IgD-negative memory B cell (primary cell): ENCODE measurements around the gene ACOT11. TPM values are rescaled to one million over a fixed set of nuclear protein-coding genes. Genes with fewer than 3 reads are reported as not detected.
"Not testable (repeated sequence)": the region's sequence is repeated elsewhere in the genome, so short reads cannot be mapped to it uniquely, and the experiment has no call there.

Experiments used
- H3K27ac Mint-ChIP-seq, 3 donors: one replicate each; pipeline ENCODE4 v1.8.0; 2020 to 2022; ENCODE audit warnings: mild to moderate bottlenecking in 3 of 3, mixed read lengths in 3 of 3, moderate library complexity in 1 of 3
- H3K27me3 Mint-ChIP-seq: one replicate; pipeline ENCODE4 v1.8.0; 2021; ENCODE audit warnings: mixed read lengths
- H3K36me3 Mint-ChIP-seq: one replicate; pipeline ENCODE4 v1.8.0; 2020; ENCODE audit warnings: mild to moderate bottlenecking, mixed read lengths
- H3K4me1 Mint-ChIP-seq, 3 donors: one replicate each; pipeline ENCODE4 v1.8.0; 2020 to 2022; ENCODE audit warnings: mixed read lengths in 3 of 3, mild to moderate bottlenecking in 1 of 3
- H3K4me3 Mint-ChIP-seq, 4 donors: one replicate each; pipeline ENCODE4 v1.8.0; 2020 to 2022; ENCODE audit warnings: mild to moderate bottlenecking in 4 of 4, mixed read lengths in 4 of 4, moderate library complexity in 3 of 4
- H3K9me3 Mint-ChIP-seq, 3 donors: one replicate each; pipeline ENCODE4 v1.8.0; 2020 to 2021; ENCODE audit warnings: mixed read lengths in 3 of 3, mild to moderate bottlenecking in 1 of 3
- polyA plus RNA-seq: library from polyadenylated mRNA; unstranded; fragments of 300-500 nt; fragmentation: Illumina TruSeq; gene quantifications from one replicate; pipeline ENCODE4 v1.2.3, GENCODE V29; 2021

Gene ACOT11
- polyA plus RNA-seq, 1 donor from 2014 or later = 0.41 TPM

DNA sequence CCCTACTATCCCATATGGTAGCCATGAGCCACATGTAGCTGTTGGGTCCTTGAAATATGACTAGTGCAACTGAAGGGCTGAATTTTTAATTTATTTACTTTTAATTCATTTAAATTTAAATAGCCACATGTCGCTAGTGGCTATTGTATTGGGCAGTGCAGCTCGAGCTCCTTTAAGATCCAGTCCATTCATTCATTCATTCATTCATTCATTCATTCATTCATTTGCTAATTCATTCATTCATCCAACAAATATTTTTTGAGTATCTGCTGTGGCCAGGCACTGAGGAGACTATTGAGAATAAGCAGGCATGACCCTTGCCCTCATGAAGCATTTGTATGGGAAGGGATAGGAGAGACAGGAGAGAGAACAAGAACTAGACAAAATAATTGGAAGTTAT, 29.5 kb upstream of the ACOT11 start:
- no peak overlapping the region for H3K27ac Mint-ChIP-seq

DNA sequence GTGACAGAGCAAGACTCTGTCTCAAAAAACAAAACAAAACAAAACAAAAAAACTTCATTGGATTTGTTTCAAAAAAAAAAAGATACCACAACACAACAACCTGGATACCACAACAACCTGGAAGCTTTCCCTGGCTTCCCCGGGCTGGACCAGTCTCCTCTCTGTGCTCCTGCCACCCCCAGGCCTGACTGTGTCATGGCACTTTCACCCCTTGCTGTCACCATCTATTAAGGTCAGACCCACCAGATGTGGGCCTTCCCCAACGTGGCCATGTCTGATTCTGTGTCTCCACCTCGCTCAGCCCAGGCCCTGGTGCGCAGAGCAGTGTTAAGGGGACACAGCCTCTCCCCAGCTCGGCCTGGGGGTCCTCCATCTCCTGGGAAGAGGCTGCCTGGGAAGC, 28.3 kb upstream of the ACOT11 start:
- H3K4me3 Mint-ChIP-seq = no peak overlapping the region
- peaks cover 7% of the 10 kb centered on the region for H3K27me3 Mint-ChIP-seq
- H3K4me1 Mint-ChIP-seq = no peaks in the 10 kb centered on the region
- H3K36me3 Mint-ChIP-seq = no peaks in the 10 kb centered on the region
- H3K9me3 Mint-ChIP-seq = no peaks in the 10 kb centered on the region
- H3K27ac Mint-ChIP-seq = no peak overlapping the region

More for the DNA sequence above, 29.5 kb upstream of the ACOT11 start:
- no peaks in the 10 kb centered on the region for H3K4me1 Mint-ChIP-seq
- no peaks in the 10 kb centered on the region for H3K36me3 Mint-ChIP-seq
- no peak overlapping the region for H3K4me3 Mint-ChIP-seq
- no peaks in the 10 kb centered on the region for H3K9me3 Mint-ChIP-seq
- H3K27me3 Mint-ChIP-seq = peaks cover 5% of the 10 kb centered on the region

DNA sequence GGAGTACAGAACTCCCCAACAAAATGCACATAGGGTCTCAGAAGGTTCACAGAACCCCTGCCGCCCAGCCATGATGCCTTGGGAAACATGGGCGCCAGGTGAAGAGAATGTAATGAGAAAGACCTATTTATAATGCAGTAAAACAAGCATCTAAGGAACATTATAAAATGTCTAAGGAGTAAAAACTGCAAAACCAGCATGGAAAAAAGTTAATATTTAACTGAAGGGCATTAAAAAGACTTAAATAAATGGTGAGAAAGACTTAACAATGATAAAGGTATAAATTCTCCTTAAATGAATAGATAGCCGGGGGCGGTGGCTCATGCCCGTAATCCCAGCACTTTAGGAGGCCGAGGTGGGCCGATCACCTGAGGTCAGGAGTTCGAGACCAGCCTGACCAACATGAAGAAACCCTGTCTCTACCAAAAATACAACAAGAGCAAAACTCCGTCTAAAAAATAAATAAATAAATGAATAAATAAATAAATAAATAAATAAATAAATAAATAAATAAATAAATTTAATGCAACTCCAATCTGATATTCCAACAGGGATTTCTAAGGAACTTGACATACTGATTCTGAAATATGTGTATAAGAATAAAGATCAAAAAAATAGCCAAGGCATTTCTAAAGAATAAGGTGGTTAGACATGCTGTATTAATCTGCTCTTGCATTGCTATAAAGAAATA, 27.3 kb upstream of the ACOT11 start:
- H3K4me1 Mint-ChIP-seq = no peaks in the 10 kb centered on the region
- no peaks in the 10 kb centered on the region for H3K36me3 Mint-ChIP-seq

DNA sequence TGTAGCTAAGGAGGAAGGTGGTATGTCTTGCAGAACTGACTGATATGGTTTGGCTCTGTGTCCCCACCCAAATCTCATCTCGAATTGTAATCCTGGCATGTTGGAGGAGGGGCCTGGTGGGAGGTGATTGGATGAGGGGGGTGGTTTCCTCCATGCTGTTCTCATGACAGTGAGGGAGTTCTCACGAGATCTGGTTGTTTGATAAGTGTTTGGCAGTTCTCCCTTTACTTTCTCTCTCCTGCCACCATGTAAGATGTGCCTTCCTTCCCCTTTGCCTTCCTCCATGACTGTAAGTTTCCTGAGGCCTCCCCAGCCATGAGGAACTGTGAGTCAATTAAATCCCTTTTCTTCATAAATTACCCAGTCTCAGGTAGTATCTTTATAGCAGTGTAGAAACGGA, 21.5 kb upstream of the ACOT11 start:
- not testable (repeated sequence) for H3K9me3 Mint-ChIP-seq, H3K4me1 Mint-ChIP-seq, H3K36me3 Mint-ChIP-seq, H3K4me3 Mint-ChIP-seq, H3K27ac Mint-ChIP-seq, H3K27me3 Mint-ChIP-seq

More for the DNA sequence above, 27.3 kb upstream of the ACOT11 start:
- Mint-ChIP-seq H3K9me3 (no peaks in the 10 kb centered on the region), H3K4me3 (no peak overlapping the region), H3K27ac (no peak overlapping the region), H3K27me3 (peaks cover 7% of the 10 kb centered on the region)

DNA sequence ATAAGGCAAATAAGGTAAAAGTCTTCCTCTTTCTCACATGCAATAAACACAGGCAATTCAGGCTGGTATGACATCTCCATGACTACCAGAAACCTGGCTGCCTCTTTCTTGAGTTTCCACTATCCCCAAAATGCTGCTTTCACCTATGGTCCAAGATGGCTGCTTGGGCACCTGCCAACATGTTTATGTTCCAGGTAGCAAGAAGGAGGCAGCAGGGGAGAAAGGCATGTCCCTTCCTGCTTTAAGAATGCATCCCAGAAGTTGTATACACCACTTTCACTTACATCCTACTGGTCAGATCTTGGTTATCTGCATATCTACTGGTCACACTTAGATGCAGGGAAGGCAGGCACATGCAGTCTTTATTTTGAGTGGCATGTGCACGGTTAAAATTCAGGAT, 19.4 kb upstream of the ACOT11 start:
- Mint-ChIP-seq H3K4me3 (no peak overlapping the region), H3K27ac (no peak overlapping the region), H3K36me3 (peaks cover 3% of the 10 kb centered on the region), H3K27me3 (peaks cover 9% of the 10 kb centered on the region), H3K9me3 (peaks cover 0 to 2% (median 0%) of the 10 kb centered on the region in 3 donors), H3K4me1 (peaks cover 0 to 5% (median 0%) of the 10 kb centered on the region in 3 donors)

DNA sequence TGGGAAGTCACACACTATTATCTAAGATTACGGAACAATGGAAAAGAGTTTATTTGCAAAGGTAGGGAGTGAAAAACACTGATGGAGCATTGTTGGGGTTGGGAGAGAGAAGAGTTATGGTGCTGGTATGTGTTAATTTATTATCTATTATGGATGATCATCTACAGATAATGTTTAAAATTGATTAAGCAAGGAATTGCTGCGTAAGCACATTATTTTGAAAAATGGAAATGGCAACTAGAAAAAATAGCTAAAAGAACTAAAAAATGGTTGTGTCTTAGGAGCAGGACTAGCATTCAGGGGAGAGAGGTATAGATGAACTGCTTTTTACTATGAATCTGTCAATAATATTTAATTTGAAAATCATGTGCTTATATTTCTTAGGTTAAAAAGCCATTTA, 16.0 kb upstream of the ACOT11 start:
- Mint-ChIP-seq H3K36me3 (peaks cover 3% of the 10 kb centered on the region), H3K27ac (no peak overlapping the region), H3K27me3 (peaks cover 13% of the 10 kb centered on the region), H3K4me3 (no peak overlapping the region), H3K9me3 (peaks cover 0 to 2% (median 0%) of the 10 kb centered on the region in 3 donors), H3K4me1 (peaks cover 0 to 5% (median 0%) of the 10 kb centered on the region in 3 donors)

DNA sequence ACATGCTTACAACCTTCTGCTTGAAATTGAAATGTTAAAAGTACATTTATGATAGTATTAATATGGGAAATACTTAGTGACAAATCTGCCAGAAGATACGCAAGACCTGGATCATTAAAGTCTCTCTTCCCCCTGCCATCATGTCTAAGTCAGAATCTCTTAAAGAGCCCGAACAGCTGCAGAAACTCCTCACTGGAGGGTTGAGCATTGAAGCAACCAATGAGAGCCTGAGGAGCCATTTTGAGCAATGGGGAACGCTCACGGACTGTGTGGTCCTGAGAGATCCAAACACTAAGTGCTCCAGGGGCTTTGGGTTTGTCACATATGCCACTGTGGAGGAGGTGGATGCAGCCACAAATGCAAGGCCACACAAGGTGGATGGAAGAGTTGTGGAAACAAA, 11.4 kb upstream of the ACOT11 start:
- H3K27ac Mint-ChIP-seq, H3K4me1 Mint-ChIP-seq, H3K4me3 Mint-ChIP-seq, H3K9me3 Mint-ChIP-seq, H3K36me3 Mint-ChIP-seq: not testable (repeated sequence)
- H3K27me3 Mint-ChIP-seq = peaks cover 23% of the 10 kb centered on the region

DNA sequence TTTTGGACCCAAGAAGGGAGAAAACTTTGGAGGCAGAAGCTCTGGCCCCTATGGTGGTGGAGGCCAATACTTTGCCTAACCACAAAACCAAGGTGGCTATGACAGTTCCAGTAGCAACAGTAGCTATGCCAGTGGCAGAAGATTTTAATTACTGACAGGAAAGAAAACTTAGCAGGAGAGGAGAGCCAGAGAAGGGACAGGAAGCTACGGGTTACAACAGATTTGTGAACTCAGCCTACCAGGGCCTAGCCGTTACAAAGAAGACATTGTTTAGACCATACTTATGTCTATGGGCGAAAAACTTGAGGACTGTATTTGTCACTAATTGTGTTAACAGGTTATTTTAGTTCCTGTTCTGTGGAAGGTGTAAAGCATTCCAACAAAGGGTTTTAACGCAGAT, 10.4 kb upstream of the ACOT11 start:
- Mint-ChIP-seq H3K27ac (no peak overlapping the region), H3K36me3 (no peaks in the 10 kb centered on the region), H3K4me3 (no peak overlapping the region), H3K9me3 (no peaks in the 10 kb centered on the region), H3K27me3 (peaks cover 23% of the 10 kb centered on the region), H3K4me1 (peaks cover 0 to 6% (median 2%) of the 10 kb centered on the region in 3 donors)

DNA sequence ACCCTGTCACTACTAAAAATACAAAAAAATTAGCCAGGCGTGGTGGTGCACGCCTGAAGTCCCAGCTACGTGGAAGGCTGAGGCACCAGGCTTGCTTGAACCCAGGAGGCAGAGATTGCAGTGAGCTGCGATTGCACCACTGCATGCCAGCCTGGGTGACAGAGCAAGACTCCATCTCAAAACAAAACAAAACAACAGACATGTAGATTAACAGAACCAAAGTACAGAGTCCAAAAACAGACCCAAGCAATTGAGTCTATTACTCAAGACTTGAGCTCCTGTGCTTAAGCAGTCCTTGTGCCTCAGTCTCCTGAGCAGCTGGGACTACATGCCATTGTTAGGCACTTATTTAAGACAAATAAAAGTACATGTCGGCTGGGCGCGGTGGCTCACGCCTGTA, 9.5 kb upstream of the ACOT11 start:
- Mint-ChIP-seq H3K36me3 (no peaks in the 10 kb centered on the region), H3K4me3 (no peak overlapping the region), H3K27me3 (peaks cover 23% of the 10 kb centered on the region), H3K27ac (no peak overlapping the region), H3K9me3 (no peaks in the 10 kb centered on the region), H3K4me1 (peaks cover 0 to 7% (median 6%) of the 10 kb centered on the region in 3 donors)

DNA sequence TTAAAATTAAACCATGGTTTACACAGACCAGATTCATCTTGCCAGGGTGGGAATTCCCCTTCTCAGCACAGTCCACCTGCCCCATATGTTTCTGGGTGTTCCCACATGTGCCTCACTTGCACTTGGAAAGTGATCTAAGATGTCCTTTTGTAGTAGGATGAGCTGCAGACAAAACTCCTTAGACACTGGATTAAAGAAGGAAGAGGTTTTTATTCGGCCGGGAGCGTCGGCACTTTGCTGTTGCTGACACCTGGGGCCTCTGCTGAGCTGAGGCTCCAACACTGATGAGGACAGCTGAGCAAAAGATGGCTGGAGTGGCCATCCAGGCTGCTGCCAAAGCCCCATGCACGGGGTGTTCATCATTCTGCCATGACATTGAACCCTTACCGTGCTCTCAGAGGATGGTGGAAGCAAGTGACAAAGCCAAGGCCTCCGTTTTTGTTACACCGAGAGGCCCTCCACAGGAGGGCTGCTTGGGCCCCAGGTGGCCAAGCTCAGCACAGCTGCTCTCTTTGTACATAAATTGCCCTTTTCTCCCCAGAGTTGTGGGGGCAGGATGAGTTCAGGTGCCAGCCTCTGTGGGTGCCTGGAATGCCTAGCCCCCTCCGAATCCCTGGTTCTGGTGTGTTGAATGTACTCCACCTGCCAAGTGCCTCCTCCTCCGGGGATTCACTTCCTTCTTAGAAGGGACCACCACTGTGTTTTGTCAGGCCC, 7.3 kb upstream of the ACOT11 start:
- Mint-ChIP-seq H3K9me3 (peaks cover 0 to 1% (median 0%) of the 10 kb centered on the region in 3 donors), H3K27me3 (peaks cover 23% of the 10 kb centered on the region), H3K4me3 (peak overlapping the region in 1 of 4 donors; percentile 79), H3K36me3 (no peaks in the 10 kb centered on the region), H3K4me1 (peaks cover 0 to 7% (median 6%) of the 10 kb centered on the region in 3 donors), H3K27ac (peak overlapping the region in 1 of 3 donors; percentile 16)

DNA sequence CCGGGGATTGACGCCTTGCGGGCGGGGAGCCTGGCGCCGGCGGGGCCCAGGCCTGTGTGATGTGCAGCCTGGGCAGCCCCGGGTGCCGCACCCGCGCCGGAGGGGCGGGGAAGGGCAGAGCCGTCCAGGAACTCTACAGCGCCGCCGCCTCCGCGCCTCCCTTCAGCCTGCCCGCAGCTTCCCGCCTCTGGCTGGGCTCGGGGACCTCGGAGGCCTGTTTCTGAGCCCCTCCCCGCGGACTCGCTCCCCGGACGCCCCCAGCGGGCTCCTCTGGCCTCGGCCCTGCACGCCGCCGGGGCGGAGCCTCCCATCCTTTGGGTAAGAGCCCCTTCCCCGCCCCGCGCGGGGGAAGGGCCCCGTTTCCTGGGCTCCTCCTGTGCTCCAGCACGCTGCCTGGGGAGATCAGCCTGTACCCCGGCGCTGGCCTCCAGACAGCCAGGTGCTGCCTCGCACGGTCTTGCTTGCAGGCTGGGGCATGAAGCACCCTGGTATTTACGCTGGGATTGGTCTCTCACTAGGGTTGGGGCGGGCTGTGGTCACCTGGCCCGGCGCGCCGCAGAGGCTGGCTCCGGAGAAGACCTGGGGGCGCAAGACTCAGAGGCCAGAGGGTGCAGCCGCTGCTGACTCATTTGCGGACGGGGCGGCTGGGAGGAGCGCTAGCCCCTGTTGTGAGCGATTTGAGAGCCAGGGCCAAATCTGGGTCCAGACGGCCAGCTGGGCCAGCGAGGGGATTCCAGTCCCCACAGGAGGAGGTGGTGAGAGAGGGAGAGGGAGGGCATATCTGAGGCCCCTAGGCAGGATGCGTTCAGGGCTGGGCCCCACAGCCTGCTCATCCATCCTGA, 5.7 kb upstream of the ACOT11 start:
- Mint-ChIP-seq H3K27me3 (peaks cover 13% of the 10 kb centered on the region), H3K36me3 (no peaks in the 10 kb centered on the region), H3K4me3 (peak overlapping the region in 3 of 4 donors; percentile 79 to 91 (median 81)), H3K4me1 (peaks cover 0 to 7% (median 6%) of the 10 kb centered on the region in 3 donors), H3K27ac (no peak overlapping the region), H3K9me3 (peaks cover 0 to 1% (median 0%) of the 10 kb centered on the region in 3 donors)

DNA sequence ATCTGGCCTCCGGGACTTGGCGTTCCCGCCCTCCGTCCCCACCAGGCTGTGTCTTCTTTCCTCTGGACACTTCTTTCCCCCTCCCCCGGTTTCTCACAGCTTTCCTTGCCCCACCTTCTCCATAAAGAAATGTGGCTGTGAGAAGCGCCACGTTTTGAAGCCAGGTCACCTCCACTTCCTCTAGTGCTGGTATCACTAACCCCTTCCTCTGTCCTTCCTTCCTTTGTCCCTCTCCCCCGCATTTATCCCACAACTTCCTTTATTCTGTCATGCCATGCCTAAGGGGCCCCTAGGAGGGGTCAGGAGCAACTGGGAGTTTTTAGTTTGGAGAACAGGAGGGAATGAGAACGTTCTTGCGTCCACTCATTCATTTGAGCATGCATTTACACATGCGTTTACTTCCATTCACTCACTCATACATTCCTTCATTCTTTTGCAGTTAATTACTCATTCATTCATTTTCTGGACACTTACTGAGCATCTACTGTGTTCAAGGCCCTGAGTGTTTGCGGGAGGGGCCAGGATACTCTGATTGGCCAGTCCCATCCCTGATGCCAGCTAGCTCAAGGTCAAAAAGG, 5.0 kb upstream of the ACOT11 start:
- no peaks in the 10 kb centered on the region for H3K36me3 Mint-ChIP-seq
- peaks cover 0 to 7% (median 6%) of the 10 kb centered on the region in 3 donors for H3K4me1 Mint-ChIP-seq
- peak overlapping the region in 3 of 4 donors; percentile 26 to 91 (median 49) for H3K4me3 Mint-ChIP-seq
- H3K9me3 Mint-ChIP-seq = peaks cover 0 to 1% (median 0%) of the 10 kb centered on the region in 3 donors
- peaks cover 12% of the 10 kb centered on the region for H3K27me3 Mint-ChIP-seq
- no peak overlapping the region for H3K27ac Mint-ChIP-seq

DNA sequence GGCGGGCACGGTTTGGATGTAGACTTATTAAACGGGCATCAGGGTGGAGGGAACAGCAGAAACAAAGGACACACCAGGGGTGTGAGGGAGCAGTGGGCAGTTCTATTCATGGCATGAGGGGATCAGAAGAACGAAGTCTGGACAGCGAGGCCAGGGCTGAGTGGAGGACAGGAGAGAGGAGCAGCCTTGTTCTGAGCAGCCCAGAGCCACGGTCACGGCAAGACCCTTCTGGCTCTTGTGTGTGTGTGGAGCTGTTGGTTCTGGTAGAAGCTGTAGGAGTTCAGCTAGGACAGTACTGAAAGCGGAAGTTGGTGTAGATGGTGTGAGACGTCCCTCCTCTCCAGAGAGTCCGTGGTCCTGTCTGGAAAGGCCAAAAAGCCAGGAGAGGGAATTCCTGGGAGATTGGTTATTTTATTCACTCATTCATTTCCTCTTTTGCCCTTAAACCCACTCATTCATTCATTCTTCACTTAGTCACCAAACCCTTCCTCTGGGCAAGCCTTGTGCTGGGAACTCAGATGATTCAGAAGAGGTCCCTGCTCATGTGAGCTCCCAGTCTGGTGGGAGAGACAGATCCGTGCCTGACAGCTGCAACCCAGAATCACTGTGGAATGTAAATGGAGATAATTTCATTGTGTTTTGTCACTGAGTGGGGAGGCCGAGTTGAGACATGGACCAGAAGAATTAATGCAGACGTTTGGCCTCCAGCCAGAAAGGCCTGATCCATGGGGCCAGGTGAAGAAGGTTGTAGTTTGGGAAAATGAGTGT, 4.1 kb upstream of the ACOT11 start:
- Mint-ChIP-seq H3K27ac (no peak overlapping the region), H3K4me1 (peaks cover 0 to 7% (median 6%) of the 10 kb centered on the region in 3 donors), H3K4me3 (no peak overlapping the region), H3K36me3 (no peaks in the 10 kb centered on the region), H3K9me3 (peaks cover 0 to 1% (median 0%) of the 10 kb centered on the region in 3 donors), H3K27me3 (peaks cover 12% of the 10 kb centered on the region)
